Coronary artery (tissue), 2 donors: ENCODE measurements around the gene DPYD.

Experiments used
- DNase-seq: peaks from one replicate; pipeline ENCODE4 v3.0.0-alpha.2; 2017; ENCODE audit warnings: low spot score
- H3K27ac ChIP-seq, 2 donors: fragments of 200-600 bp; sonication (generic); one replicate each; pipeline ENCODE4 v1.5.1; 2016 to 2019
- H3K4me3 ChIP-seq: fragments of 200-600 bp; sonication (generic); 2 replicates; pipeline ENCODE4 v1.5.1; 2016; ENCODE audit warnings: mild to moderate bottlenecking, moderate library complexity
- TF ChIP-seq, protein P1 (sequence below): fragments of 200-600 bp; sonication (generic); IDR thresholded peaks from one replicate; pipeline ENCODE4 v1.5.1; 2019; ENCODE audit warnings: antibody characterized with exemption

Gene DPYD

GRCh38 chr1:97849345-97850340 lies 71.2 kb downstream of the DPYD start:
- no peak for DNase-seq
- H3K4me3 ChIP-seq: no peak overlapping the region
- TF ChIP-seq, protein P1, sequence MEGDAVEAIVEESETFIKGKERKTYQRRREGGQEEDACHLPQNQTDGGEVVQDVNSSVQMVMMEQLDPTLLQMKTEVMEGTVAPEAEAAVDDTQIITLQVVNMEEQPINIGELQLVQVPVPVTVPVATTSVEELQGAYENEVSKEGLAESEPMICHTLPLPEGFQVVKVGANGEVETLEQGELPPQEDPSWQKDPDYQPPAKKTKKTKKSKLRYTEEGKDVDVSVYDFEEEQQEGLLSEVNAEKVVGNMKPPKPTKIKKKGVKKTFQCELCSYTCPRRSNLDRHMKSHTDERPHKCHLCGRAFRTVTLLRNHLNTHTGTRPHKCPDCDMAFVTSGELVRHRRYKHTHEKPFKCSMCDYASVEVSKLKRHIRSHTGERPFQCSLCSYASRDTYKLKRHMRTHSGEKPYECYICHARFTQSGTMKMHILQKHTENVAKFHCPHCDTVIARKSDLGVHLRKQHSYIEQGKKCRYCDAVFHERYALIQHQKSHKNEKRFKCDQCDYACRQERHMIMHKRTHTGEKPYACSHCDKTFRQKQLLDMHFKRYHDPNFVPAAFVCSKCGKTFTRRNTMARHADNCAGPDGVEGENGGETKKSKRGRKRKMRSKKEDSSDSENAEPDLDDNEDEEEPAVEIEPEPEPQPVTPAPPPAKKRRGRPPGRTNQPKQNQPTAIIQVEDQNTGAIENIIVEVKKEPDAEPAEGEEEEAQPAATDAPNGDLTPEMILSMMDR: no peak
- no peak overlapping the region for H3K27ac ChIP-seq

DNA sequence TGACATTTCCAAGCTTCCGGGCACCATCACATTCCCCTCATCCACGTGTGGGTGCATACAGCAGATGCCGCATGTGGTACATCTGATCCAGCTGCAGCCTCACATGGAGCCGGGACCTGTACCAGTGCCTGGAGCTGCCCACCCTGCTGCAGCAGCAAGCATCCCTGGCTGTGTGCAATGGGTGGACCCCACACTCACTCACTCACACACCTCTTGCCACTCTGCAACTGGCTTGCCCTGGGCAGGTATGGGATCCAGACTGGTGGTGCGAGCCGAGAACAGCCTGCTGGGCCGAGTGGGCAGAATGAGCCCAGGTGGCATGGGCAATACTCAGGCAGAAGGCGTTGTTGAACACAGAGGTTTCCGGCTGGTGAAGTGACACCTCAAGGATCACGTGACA lies 75.0 kb downstream of the DPYD start:
- no peak for DNase-seq
- TF ChIP-seq, protein P1: no peak

DNA sequence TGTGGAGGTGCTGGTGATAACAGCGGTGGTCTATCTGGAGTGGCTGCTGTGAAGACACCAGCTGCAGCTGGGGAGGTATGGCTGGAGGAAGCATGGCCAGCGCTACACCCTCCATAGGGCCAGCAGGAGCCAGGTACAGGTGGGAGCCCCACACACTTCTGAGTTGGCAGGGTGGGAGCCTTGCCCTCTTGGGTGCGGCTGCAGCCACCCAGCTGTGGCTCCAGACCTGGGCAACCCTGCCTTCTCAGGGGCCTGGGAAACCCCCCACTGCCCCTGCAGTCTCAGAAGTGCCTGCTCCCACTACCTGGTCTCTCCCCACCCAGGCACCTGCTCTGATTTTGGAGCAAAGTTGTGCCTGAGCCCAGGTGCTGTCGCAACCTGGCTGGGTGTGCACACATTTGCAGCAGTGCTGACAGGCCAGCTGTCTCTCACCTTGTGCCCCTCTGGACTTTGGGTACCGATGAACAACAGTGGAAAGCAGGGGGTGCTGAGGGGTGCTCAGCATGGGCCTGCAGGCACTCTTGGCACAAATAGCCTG lies 76.2 kb downstream of the DPYD start:
- Histone ChIP-seq H3K4me3 (no peak overlapping the region), H3K27ac (no peak overlapping the region)
- DNase-seq: no peak
- TF ChIP-seq, protein P1: no peak

More for the DNA sequence above, 75.0 kb downstream of the DPYD start:
- Histone ChIP-seq H3K27ac (no peak overlapping the region), H3K4me3 (no peak overlapping the region)

- DNase-seq: no peak
- Histone ChIP-seq H3K4me3 (no peak overlapping the region), H3K27ac (no peak overlapping the region)
- TF ChIP-seq, protein P1: no peak
Observed at GRCh38 chr1:97841338-97841737, 79.5 kb downstream of the DPYD start.

- no peak for DNase-seq
- no peak overlapping the region for H3K27ac ChIP-seq
- TF ChIP-seq, protein P1: no peak
- H3K4me3 ChIP-seq: no peak overlapping the region
Observed at GRCh38 chr1:97837161-97837560, 83.7 kb downstream of the DPYD start.

DNA sequence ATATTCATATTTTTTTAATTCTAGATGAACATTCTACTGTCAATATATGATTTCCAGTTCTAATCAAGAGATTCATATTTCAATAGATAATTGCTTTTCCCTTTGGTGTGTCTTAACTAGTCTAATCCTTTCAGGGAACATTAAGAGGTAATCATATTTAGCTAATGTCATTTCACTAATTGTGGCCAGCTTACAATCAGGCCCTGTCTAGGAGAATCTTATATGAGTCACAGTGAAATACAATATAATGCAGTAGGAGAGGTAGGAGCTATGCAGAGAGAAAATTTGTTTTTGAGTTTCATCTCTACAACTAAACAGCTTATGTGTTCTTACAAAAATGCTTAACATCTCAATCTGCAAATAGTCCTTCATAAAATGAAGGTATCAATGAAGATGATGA lies 85.9 kb downstream of the DPYD start:
- TF ChIP-seq, protein P1: no peak

More for the DNA sequence above, 85.9 kb downstream of the DPYD start:
- no peak for DNase-seq
- Histone ChIP-seq H3K4me3 (no peak overlapping the region), H3K27ac (no peak overlapping the region)
